Measurements from ENCODE around the gene CD2AP. TPM values are rescaled to one million over a fixed set of nuclear protein-coding genes. Genes with fewer than 3 reads are reported as not detected.

CD2AP gene
- total and polyA plus RNA-seq, 9 of the 15 experiments (the other 6 are each of a cell fraction or from before 2014, with no cell fraction given): 9.4 to 69.7 (median 38.7) TPM

DNA sequence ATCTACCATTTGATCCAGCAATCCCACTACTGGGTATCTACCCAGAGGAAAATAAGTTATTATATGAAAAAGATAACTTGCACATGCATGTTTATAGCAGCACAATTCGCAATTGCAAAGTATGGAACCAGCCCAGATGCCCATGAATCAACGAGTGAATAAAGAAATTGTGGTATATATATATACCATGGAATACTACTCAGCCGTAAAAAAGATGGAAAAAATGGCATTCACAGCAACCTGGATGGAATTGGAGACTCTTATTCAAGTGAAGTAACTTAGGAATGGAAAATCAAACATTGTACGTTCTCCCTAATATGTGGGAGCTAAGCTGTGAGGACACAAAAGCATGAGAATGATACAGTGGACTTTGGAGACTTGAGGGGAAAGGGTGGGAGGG is 120.8 kb downstream of the CD2AP start:
- intact Hi-C loops (cut with micrococcal nuclease) (no loop called here), in situ Hi-C loops (cut with MboI) (no loop called here)
- TF ChIP-seq, protein P1, sequence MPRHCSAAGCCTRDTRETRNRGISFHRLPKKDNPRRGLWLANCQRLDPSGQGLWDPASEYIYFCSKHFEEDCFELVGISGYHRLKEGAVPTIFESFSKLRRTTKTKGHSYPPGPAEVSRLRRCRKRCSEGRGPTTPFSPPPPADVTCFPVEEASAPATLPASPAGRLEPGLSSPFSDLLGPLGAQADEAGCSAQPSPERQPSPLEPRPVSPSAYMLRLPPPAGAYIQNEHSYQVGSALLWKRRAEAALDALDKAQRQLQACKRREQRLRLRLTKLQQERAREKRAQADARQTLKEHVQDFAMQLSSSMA (CRISPR knock-in tag; IDR thresholded peaks at IDR 0.05): no peak
- TF ChIP-seq MYBL2 (IDR thresholded peaks at IDR 0.05; ENCODE audit: low read depth): no peak
- no peak for TF ChIP-seq MYBL2 (CRISPR knock-in tag; IDR thresholded peaks at IDR 0.05; ENCODE audit: borderline replicate concordance)
- TF ChIP-seq ZNF146 (CRISPR knock-in tag; IDR thresholded peaks at IDR 0.05; ENCODE audit: unreplicated experiment): peak; percentile 26
- DNase-seq (ENCODE audit: extremely low read depth in 1 of 4, low spot score in 3 of 4) (no peak), FAIRE-seq (no peak), ATAC-seq (no peak)
- H3K9me1 ChIP-seq (ENCODE audit: control insufficient read depth, insufficient read depth, low read length): no peaks in the 10 kb centered on the region
- H3K4me2 ChIP-seq (ENCODE audit: insufficient read depth, low read length): no peak overlapping the region
- BruUV-seq (replicated peaks): no TSS peak
- H3K27ac ChIP-seq (ENCODE audit: extremely low read depth, low read depth, low read length): no peak overlapping the region
- H3K9me3 ChIP-seq (replicated peaks; ENCODE audit: control insufficient read depth, insufficient read depth, low read depth, low read length): no peaks in the 10 kb centered on the region
- WGBS (ENCODE audit: insufficient coverage, low coverage, missing lambda C conversion rate): 93% methylated on average over 4 of the region's 4 CpGs
- H3K36me3 ChIP-seq (ENCODE audit: control insufficient read depth, insufficient read depth, low read length): peaks cover 67% of the 10 kb centered on the region
- ChIA-PET POLR2A (interaction anchor here (1.4 kb wide), 1 partner anchor 110 kb away, joined by 3 read pairs; no protein-coding TSS in a partner anchor), CTCF (ENCODE audit: low intra/inter-chr PET ratio) (no interaction called here)
- no peak overlapping the region for H2AFZ ChIP-seq (ENCODE audit: low read depth, low read length)
- no peaks in the 10 kb centered on the region for H3K27me3 ChIP-seq (ENCODE audit: control insufficient read depth in 2 of 2, insufficient read depth in 2 of 2, low read length in 2 of 2)
- no peaks in the 10 kb centered on the region for H4K20me1 ChIP-seq (replicated peaks; ENCODE audit: control insufficient read depth, insufficient read depth, low read length)
- H3K79me2 ChIP-seq (ENCODE audit: control insufficient read depth, insufficient read depth, low read length): no peaks in the 10 kb centered on the region
- H3K4me3 ChIP-seq: no peak overlapping the region
- no peaks in the 10 kb centered on the region for H3K4me1 ChIP-seq (replicated peaks in 1 of 2; ENCODE audit: control insufficient read depth in 2 of 2, insufficient read depth in 2 of 2, low read length in 2 of 2)
- no peak overlapping the region for H3K9ac ChIP-seq (ENCODE audit: insufficient read depth in 1 of 2, low read depth in 2 of 2, low read length in 2 of 2)

DNA sequence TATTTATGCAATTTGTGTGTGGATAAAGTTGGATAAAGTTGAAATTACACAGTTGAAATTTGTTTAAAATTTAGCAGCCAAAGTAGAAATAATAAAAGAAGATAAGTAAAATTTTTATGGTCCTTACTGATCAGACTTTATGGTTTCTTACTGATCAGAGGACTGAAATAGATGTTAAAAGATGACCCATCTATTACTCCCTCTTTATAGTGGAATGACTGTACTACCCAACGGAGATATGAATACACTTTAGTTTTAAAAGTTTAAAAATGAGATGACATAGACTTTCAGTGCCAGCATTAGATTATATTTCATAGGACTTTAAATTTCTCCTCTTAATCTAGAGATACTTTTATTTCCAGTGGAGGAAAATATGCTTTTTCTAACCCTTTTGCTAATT is 121.9 kb downstream of the CD2AP start:
- no peaks in the 10 kb centered on the region for H4K20me1 ChIP-seq (replicated peaks; ENCODE audit: control insufficient read depth, insufficient read depth, low read length)
- DNase-seq (ENCODE audit: extremely low read depth in 1 of 4, low spot score in 3 of 4) (no peak), FAIRE-seq (no peak), ATAC-seq (no peak)
- peaks cover 68% of the 10 kb centered on the region for H3K36me3 ChIP-seq (ENCODE audit: control insufficient read depth, insufficient read depth, low read length)
- H2AFZ ChIP-seq (ENCODE audit: low read depth, low read length): no peak overlapping the region
- ChIA-PET POLR2A (interaction anchor here (1.4 kb wide), 1 partner anchor 111 kb away, joined by 3 read pairs; no protein-coding TSS in a partner anchor), CTCF (ENCODE audit: low intra/inter-chr PET ratio) (no interaction called here)
- H3K4me3 ChIP-seq: no peak overlapping the region
- no peak overlapping the region for H3K9ac ChIP-seq (ENCODE audit: insufficient read depth in 1 of 2, low read depth in 2 of 2, low read length in 2 of 2)
- no peaks in the 10 kb centered on the region for H3K9me1 ChIP-seq (ENCODE audit: control insufficient read depth, insufficient read depth, low read length)
- TF ChIP-seq PHB (CRISPR knock-in tag; IDR thresholded peaks at IDR 0.05): no peak
- no peak for TF ChIP-seq ZBED1 (IDR thresholded peaks at IDR 0.05)
- no peak for TF ChIP-seq MAFG (tag; conservative IDR thresholded peaks at IDR 0.05)
- TF ChIP-seq POLR2G (IDR thresholded peaks at IDR 0.05; ENCODE audit: low read depth, low read length): no peak
- no peak for TF ChIP-seq SNIP1 (IDR thresholded peaks at IDR 0.05; ENCODE audit: low read depth)
- TF ChIP-seq BRF1 (IDR thresholded peaks at IDR 0.05; ENCODE audit: borderline replicate concordance, extremely low read depth, insufficient read length): no peak
- H3K79me2 ChIP-seq (ENCODE audit: control insufficient read depth, insufficient read depth, low read length): no peaks in the 10 kb centered on the region
- H3K4me1 ChIP-seq (replicated peaks in 1 of 2; ENCODE audit: control insufficient read depth in 2 of 2, insufficient read depth in 2 of 2, low read length in 2 of 2): no peaks in the 10 kb centered on the region
- no peak overlapping the region for H3K27ac ChIP-seq (ENCODE audit: extremely low read depth, low read depth, low read length)
- H3K4me2 ChIP-seq (ENCODE audit: insufficient read depth, low read length): no peak overlapping the region
- no peaks in the 10 kb centered on the region for H3K9me3 ChIP-seq (replicated peaks; ENCODE audit: control insufficient read depth, insufficient read depth, low read depth, low read length)
- 75% methylated on average over 1 of the region's 1 CpG for WGBS (ENCODE audit: insufficient coverage, low coverage, missing lambda C conversion rate)
- BruUV-seq (replicated peaks): no TSS peak
- H3K27me3 ChIP-seq (ENCODE audit: control insufficient read depth in 2 of 2, insufficient read depth in 2 of 2, low read length in 2 of 2): no peaks in the 10 kb centered on the region
- in situ Hi-C loops (cut with MboI) (no loop called here), intact Hi-C loops (cut with micrococcal nuclease) (no loop called here)
